Upper lobe of left lung (tissue), 4 donors: ENCODE results near the gene CLDN6.

Source experiments
- EP300 ChIP-seq, 4 donors: sonication (generic); formaldehyde crosslinking; IDR thresholded peaks; one replicate each; pipeline ENCODE4 v1.5.1; 2017; ENCODE audit warnings: antibody characterized with exemption in 4 of 4, control low read depth in 2 of 4
- TF ChIP-seq, protein P1 (sequence below), 6 experiments: fragments of 450-650 bp in 4 of 6; fragments of 200-600 bp in 2 of 6; sonication (generic) in 2 of 6; IDR thresholded peaks; one replicate each; pipeline ENCODE4 v1.5.1; 2016 to 2019; ENCODE audit warnings: antibody characterized with exemption in 6 of 6

GRCh38 chr16:3012828-3013420 is 5.1 kb downstream of the CLDN6 start, which contains the start of gene CLDN9:
- TF ChIP-seq, protein P1, sequence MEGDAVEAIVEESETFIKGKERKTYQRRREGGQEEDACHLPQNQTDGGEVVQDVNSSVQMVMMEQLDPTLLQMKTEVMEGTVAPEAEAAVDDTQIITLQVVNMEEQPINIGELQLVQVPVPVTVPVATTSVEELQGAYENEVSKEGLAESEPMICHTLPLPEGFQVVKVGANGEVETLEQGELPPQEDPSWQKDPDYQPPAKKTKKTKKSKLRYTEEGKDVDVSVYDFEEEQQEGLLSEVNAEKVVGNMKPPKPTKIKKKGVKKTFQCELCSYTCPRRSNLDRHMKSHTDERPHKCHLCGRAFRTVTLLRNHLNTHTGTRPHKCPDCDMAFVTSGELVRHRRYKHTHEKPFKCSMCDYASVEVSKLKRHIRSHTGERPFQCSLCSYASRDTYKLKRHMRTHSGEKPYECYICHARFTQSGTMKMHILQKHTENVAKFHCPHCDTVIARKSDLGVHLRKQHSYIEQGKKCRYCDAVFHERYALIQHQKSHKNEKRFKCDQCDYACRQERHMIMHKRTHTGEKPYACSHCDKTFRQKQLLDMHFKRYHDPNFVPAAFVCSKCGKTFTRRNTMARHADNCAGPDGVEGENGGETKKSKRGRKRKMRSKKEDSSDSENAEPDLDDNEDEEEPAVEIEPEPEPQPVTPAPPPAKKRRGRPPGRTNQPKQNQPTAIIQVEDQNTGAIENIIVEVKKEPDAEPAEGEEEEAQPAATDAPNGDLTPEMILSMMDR (IDR thresholded peaks at IDR 0.05) = no peak
- no peak for TF ChIP-seq EP300 (IDR thresholded peaks at IDR 0.05)
